UCSD-AML1 (cell line): ENCODE measurements around the gene EPS15.
"Not testable (repeated sequence)": the region's sequence is repeated elsewhere in the genome, so short reads cannot be mapped to it uniquely, and the experiment has no call there.

Source experiments
- DNase-seq: peaks from one replicate; lab custom pipeline; 2025; ENCODE audit not compliant: unreplicated experiment; lab: John Stamatoyannopoulos, UW

EPS15 gene

GRCh38 chr1:51433972-51434510 lies 85.0 kb downstream of the EPS15 start:
- DNase-seq = no peak

GRCh38 chr1:51433269-51433971 lies 85.6 kb downstream of the EPS15 start:
- no peak for DNase-seq

GRCh38 chr1:51432146-51432545 lies 86.9 kb downstream of the EPS15 start:
- DNase-seq = no peak

- DNase-seq = no peak
Observed at GRCh38 chr1:51427438-51427837, 91.6 kb downstream of the EPS15 start.

- DNase-seq = no peak
Observed at GRCh38 chr1:51425955-51426354, 93.1 kb downstream of the EPS15 start.

- DNase-seq = no peak
Observed at GRCh38 chr1:51425273-51425672, 93.8 kb downstream of the EPS15 start.

- DNase-seq = no peak
Observed at GRCh38 chr1:51423073-51423821, 95.8 kb downstream of the EPS15 start.

- no peak for DNase-seq
Observed at GRCh38 chr1:51422367-51423072, 96.5 kb downstream of the EPS15 start.

GRCh38 chr1:51421964-51422363 lies 97.1 kb downstream of the EPS15 start:
- DNase-seq = no peak

GRCh38 chr1:51420867-51421627 lies 98.0 kb downstream of the EPS15 start:
- no peak for DNase-seq

GRCh38 chr1:51418384-51418959 lies 100.6 kb downstream of the EPS15 start:
- no peak for DNase-seq

GRCh38 chr1:51417496-51418383 lies 101.3 kb downstream of the EPS15 start:
- DNase-seq = no peak

- no peak for DNase-seq
Observed at GRCh38 chr1:51416910-51417309, 102.2 kb downstream of the EPS15 start.

- DNase-seq = no peak
Observed at GRCh38 chr1:51415963-51416362, 103.1 kb downstream of the EPS15 start.

GRCh38 chr1:51414811-51415210 lies 104.3 kb downstream of the EPS15 start:
- no peak for DNase-seq

- not testable (repeated sequence) for DNase-seq
Observed at GRCh38 chr1:51411820-51412219, 107.2 kb downstream of the EPS15 start.

- DNase-seq = no peak
Observed at GRCh38 chr1:51410568-51411460, 108.3 kb downstream of the EPS15 start.

- not testable (repeated sequence) for DNase-seq
Observed at GRCh38 chr1:51409755-51410541, 109.1 kb downstream of the EPS15 start.
